ENCODE measurements around the gene MYCBP2.

MYCBP2 gene

GRCh38 chr13:77177646-77178045 is 149.2 kb downstream of the MYCBP2 start:
- Histone ChIP-seq H3K36me3 (ENCODE audit: control insufficient read depth in 2 of 2, insufficient read depth in 2 of 2, low read length in 2 of 2) (peaks cover 27 to 36% of the 10 kb centered on the region in 2 donors), H3K4me1 (ENCODE audit: control insufficient read depth, insufficient read depth, low read length) (no peaks in the 10 kb centered on the region), H3K4me3 (ENCODE audit: low read length in 2 of 2) (no peak overlapping the region), H3K9ac (ENCODE audit: low read length in 2 of 2) (no peak overlapping the region), H3K27ac (ENCODE audit: low read length) (no peak overlapping the region), H3K9me3 (ENCODE audit: control insufficient read depth in 2 of 2, low read length in 2 of 2) (no peaks in the 10 kb centered on the region), H3K27me3 (ENCODE audit: control insufficient read depth in 1 of 2, insufficient read depth in 2 of 2, low read length in 2 of 2) (no peaks in the 10 kb centered on the region)

- H3K27me3 ChIP-seq (ENCODE audit: control insufficient read depth in 1 of 2, insufficient read depth in 2 of 2, low read length in 2 of 2) = no peaks in the 10 kb centered on the region
- H3K27ac ChIP-seq (ENCODE audit: low read length) = no peak overlapping the region
- no peaks in the 10 kb centered on the region for H3K9me3 ChIP-seq (ENCODE audit: control insufficient read depth in 2 of 2, low read length in 2 of 2)
- H3K4me3 ChIP-seq (ENCODE audit: low read length in 2 of 2) = no peak overlapping the region
- H3K36me3 ChIP-seq (ENCODE audit: control insufficient read depth in 2 of 2, insufficient read depth in 2 of 2, low read length in 2 of 2) = peaks cover 24 to 32% of the 10 kb centered on the region in 2 donors
- H3K4me1 ChIP-seq (ENCODE audit: control insufficient read depth, insufficient read depth, low read length) = no peaks in the 10 kb centered on the region
- H3K9ac ChIP-seq (ENCODE audit: low read length in 2 of 2) = no peak overlapping the region
These were observed 150.5 kb downstream of the MYCBP2 start for GRCh38 chr13:77176350-77176749.

GRCh38 chr13:77172650-77173049 is 154.2 kb downstream of the MYCBP2 start:
- H3K9ac ChIP-seq (ENCODE audit: low read length in 2 of 2) = no peak overlapping the region
- H3K4me1 ChIP-seq (ENCODE audit: control insufficient read depth, insufficient read depth, low read length) = no peaks in the 10 kb centered on the region
- H3K36me3 ChIP-seq (ENCODE audit: control insufficient read depth in 2 of 2, insufficient read depth in 2 of 2, low read length in 2 of 2) = peaks cover 15 to 28% of the 10 kb centered on the region in 2 donors
- no peak overlapping the region for H3K27ac ChIP-seq (ENCODE audit: low read length)
- H3K4me3 ChIP-seq (ENCODE audit: low read length in 2 of 2) = no peak overlapping the region
- no peaks in the 10 kb centered on the region for H3K27me3 ChIP-seq (ENCODE audit: control insufficient read depth in 1 of 2, insufficient read depth in 2 of 2, low read length in 2 of 2)
- H3K9me3 ChIP-seq (ENCODE audit: control insufficient read depth in 2 of 2, low read length in 2 of 2) = no peaks in the 10 kb centered on the region

- no peaks in the 10 kb centered on the region for H3K27me3 ChIP-seq (ENCODE audit: control insufficient read depth in 1 of 2, insufficient read depth in 2 of 2, low read length in 2 of 2)
- H3K9ac ChIP-seq (ENCODE audit: low read length in 2 of 2) = no peak overlapping the region
- H3K9me3 ChIP-seq (ENCODE audit: control insufficient read depth in 2 of 2, low read length in 2 of 2) = no peaks in the 10 kb centered on the region
- H3K27ac ChIP-seq (ENCODE audit: low read length) = no peak overlapping the region
- no peaks in the 10 kb centered on the region for H3K4me1 ChIP-seq (ENCODE audit: control insufficient read depth, insufficient read depth, low read length)
- no peak overlapping the region for H3K4me3 ChIP-seq (ENCODE audit: low read length in 2 of 2)
- peaks cover 12 to 20% of the 10 kb centered on the region in 2 donors for H3K36me3 ChIP-seq (ENCODE audit: control insufficient read depth in 2 of 2, insufficient read depth in 2 of 2, low read length in 2 of 2)
These were observed 155.4 kb downstream of the MYCBP2 start for GRCh38 chr13:77171451-77171850.

GRCh38 chr13:77168237-77168636 is 158.7 kb downstream of the MYCBP2 start:
- Histone ChIP-seq H3K9ac (ENCODE audit: low read length in 2 of 2) (no peak overlapping the region), H3K9me3 (ENCODE audit: control insufficient read depth in 2 of 2, low read length in 2 of 2) (no peaks in the 10 kb centered on the region), H3K27ac (ENCODE audit: low read length) (no peak overlapping the region), H3K4me1 (ENCODE audit: control insufficient read depth, insufficient read depth, low read length) (no peaks in the 10 kb centered on the region), H3K4me3 (ENCODE audit: low read length in 2 of 2) (no peak overlapping the region), H3K36me3 (ENCODE audit: control insufficient read depth in 2 of 2, insufficient read depth in 2 of 2, low read length in 2 of 2) (peaks cover 10 to 16% of the 10 kb centered on the region in 2 donors), H3K27me3 (ENCODE audit: control insufficient read depth in 1 of 2, insufficient read depth in 2 of 2, low read length in 2 of 2) (no peaks in the 10 kb centered on the region)

- Histone ChIP-seq H3K36me3 (ENCODE audit: control insufficient read depth in 2 of 2, insufficient read depth in 2 of 2, low read length in 2 of 2) (peaks cover 2 to 6% of the 10 kb centered on the region in 2 donors), H3K27me3 (ENCODE audit: control insufficient read depth in 1 of 2, insufficient read depth in 2 of 2, low read length in 2 of 2) (no peaks in the 10 kb centered on the region), H3K4me1 (ENCODE audit: control insufficient read depth, insufficient read depth, low read length) (no peaks in the 10 kb centered on the region), H3K9me3 (ENCODE audit: control insufficient read depth in 2 of 2, low read length in 2 of 2) (no peaks in the 10 kb centered on the region), H3K4me3 (ENCODE audit: low read length in 2 of 2) (no peak overlapping the region), H3K27ac (ENCODE audit: low read length) (no peak overlapping the region), H3K9ac (ENCODE audit: low read length in 2 of 2) (no peak overlapping the region)
These were observed 176.2 kb downstream of the MYCBP2 start for GRCh38 chr13:77150651-77151050.

- no peaks in the 10 kb centered on the region for H3K9me3 ChIP-seq (ENCODE audit: control insufficient read depth in 2 of 2, low read length in 2 of 2)
- no peak overlapping the region for H3K9ac ChIP-seq (ENCODE audit: low read length in 2 of 2)
- H3K4me3 ChIP-seq (ENCODE audit: low read length in 2 of 2) = no peak overlapping the region
- no peaks in the 10 kb centered on the region for H3K27me3 ChIP-seq (ENCODE audit: control insufficient read depth in 1 of 2, insufficient read depth in 2 of 2, low read length in 2 of 2)
- no peak overlapping the region for H3K27ac ChIP-seq (ENCODE audit: low read length)
- H3K4me1 ChIP-seq (ENCODE audit: control insufficient read depth, insufficient read depth, low read length) = no peaks in the 10 kb centered on the region
- peaks cover 21 to 22% of the 10 kb centered on the region in 2 donors for H3K36me3 ChIP-seq (ENCODE audit: control insufficient read depth in 2 of 2, insufficient read depth in 2 of 2, low read length in 2 of 2)
These were observed 183.5 kb downstream of the MYCBP2 start for GRCh38 chr13:77143431-77143830.

- Histone ChIP-seq H3K9ac (ENCODE audit: low read length in 2 of 2) (no peak overlapping the region), H3K9me3 (ENCODE audit: control insufficient read depth in 2 of 2, low read length in 2 of 2) (no peaks in the 10 kb centered on the region), H3K36me3 (ENCODE audit: control insufficient read depth in 2 of 2, insufficient read depth in 2 of 2, low read length in 2 of 2) (peaks cover 16 to 21% of the 10 kb centered on the region in 2 donors), H3K4me3 (ENCODE audit: low read length in 2 of 2) (no peak overlapping the region), H3K27me3 (ENCODE audit: control insufficient read depth in 1 of 2, insufficient read depth in 2 of 2, low read length in 2 of 2) (no peaks in the 10 kb centered on the region), H3K4me1 (ENCODE audit: control insufficient read depth, insufficient read depth, low read length) (no peaks in the 10 kb centered on the region), H3K27ac (ENCODE audit: low read length) (no peak overlapping the region)
These were observed 187.6 kb downstream of the MYCBP2 start for GRCh38 chr13:77139306-77139705.

- H3K36me3 ChIP-seq (ENCODE audit: control insufficient read depth in 2 of 2, insufficient read depth in 2 of 2, low read length in 2 of 2) = peaks cover 13 to 17% of the 10 kb centered on the region in 2 donors
- no peak overlapping the region for H3K27ac ChIP-seq (ENCODE audit: low read length)
- no peak overlapping the region for H3K4me3 ChIP-seq (ENCODE audit: low read length in 2 of 2)
- no peak overlapping the region for H3K9ac ChIP-seq (ENCODE audit: low read length in 2 of 2)
- H3K4me1 ChIP-seq (ENCODE audit: control insufficient read depth, insufficient read depth, low read length) = no peaks in the 10 kb centered on the region
- H3K27me3 ChIP-seq (ENCODE audit: control insufficient read depth in 1 of 2, insufficient read depth in 2 of 2, low read length in 2 of 2) = no peaks in the 10 kb centered on the region
- no peaks in the 10 kb centered on the region for H3K9me3 ChIP-seq (ENCODE audit: control insufficient read depth in 2 of 2, low read length in 2 of 2)
These were observed 188.1 kb downstream of the MYCBP2 start for GRCh38 chr13:77138813-77139212.

GRCh38 chr13:77136902-77137420 is 189.9 kb downstream of the MYCBP2 start:
- no peaks in the 10 kb centered on the region for H3K4me1 ChIP-seq (ENCODE audit: control insufficient read depth, insufficient read depth, low read length)
- no peaks in the 10 kb centered on the region for H3K9me3 ChIP-seq (ENCODE audit: control insufficient read depth in 2 of 2, low read length in 2 of 2)

GRCh38 chr13:77124423-77124822 is 202.5 kb downstream of the MYCBP2 start:
- Histone ChIP-seq H3K27me3 (ENCODE audit: control insufficient read depth in 1 of 2, insufficient read depth in 2 of 2, low read length in 2 of 2) (no peaks in the 10 kb centered on the region), H3K4me1 (ENCODE audit: control insufficient read depth, insufficient read depth, low read length) (no peaks in the 10 kb centered on the region), H3K27ac (ENCODE audit: low read length) (no peak overlapping the region), H3K9me3 (ENCODE audit: control insufficient read depth in 2 of 2, low read length in 2 of 2) (no peaks in the 10 kb centered on the region), H3K9ac (ENCODE audit: low read length in 2 of 2) (no peak overlapping the region), H3K36me3 (ENCODE audit: control insufficient read depth in 2 of 2, insufficient read depth in 2 of 2, low read length in 2 of 2) (peaks cover 3 to 4% of the 10 kb centered on the region in 2 donors), H3K4me3 (ENCODE audit: low read length in 2 of 2) (no peak overlapping the region)

More at GRCh38 chr13:77136902-77137420, 189.9 kb downstream of the MYCBP2 start:
- Histone ChIP-seq H3K36me3 (ENCODE audit: control insufficient read depth in 2 of 2, insufficient read depth in 2 of 2, low read length in 2 of 2) (peaks cover 9 to 10% of the 10 kb centered on the region in 2 donors), H3K27me3 (ENCODE audit: control insufficient read depth in 1 of 2, insufficient read depth in 2 of 2, low read length in 2 of 2) (no peaks in the 10 kb centered on the region), H3K4me3 (ENCODE audit: low read length in 2 of 2) (no peak overlapping the region), H3K27ac (ENCODE audit: low read length) (no peak overlapping the region), H3K9ac (ENCODE audit: low read length in 2 of 2) (no peak overlapping the region)

Measured in stomach smooth muscle (tissue), 2 donors.